Amygdala (tissue), 56 donors: ENCODE measurements around the gene NFE2L2.
"Not testable (repeated sequence)": the region's sequence is repeated elsewhere in the genome, so short reads cannot be mapped to it uniquely, and the experiment has no call there.

Source experiments
- DNase-seq, 56 donors: peaks; one replicate each; lab custom pipeline; 2025; lab: John Stamatoyannopoulos, UW

Gene NFE2L2

DNA sequence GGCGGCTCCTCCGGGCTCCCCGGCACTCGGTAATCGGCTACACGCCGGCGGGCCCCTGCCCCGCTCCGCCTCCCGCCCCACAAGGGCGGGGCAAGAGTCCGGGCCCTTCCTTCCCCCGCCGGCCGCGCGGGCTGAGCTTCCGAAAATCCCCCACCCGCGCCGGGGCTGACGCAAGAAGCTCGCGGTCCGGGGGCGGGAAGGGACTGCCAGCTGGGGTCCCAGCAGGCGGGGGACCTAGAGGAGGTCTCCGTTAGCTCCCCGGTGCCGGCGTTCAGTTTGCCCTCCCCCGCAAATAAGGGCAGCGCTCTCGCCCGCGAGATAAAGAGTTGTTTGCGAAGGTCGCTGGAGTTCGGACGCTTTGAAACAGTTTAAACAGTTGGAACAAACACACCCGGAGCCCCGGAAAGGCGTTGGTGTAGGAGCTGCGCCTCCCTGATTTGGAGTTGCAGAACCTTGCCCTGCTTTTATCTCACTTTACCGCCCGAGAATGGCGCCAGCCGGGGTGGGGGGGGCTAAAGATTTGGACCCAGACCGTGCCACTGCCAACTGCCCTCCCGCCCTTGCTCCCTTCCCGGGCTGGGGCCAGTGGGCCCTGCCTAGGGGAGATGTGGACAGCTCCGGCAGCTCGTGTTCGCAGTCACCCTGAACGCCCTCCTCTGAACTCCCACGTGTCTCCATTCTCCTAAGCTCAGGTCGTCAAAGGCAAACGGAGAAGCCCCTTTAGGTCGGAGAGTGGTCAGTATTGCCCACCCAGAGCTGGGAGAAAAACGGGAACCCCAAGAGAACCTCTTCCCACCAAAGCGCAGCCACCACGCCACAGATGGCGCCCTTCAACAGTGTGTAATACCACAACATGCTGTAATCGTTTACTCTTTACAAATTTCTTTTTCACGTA, at the start of gene NFE2L2:
TSS of gene NFE2L2 (minus strand) at position 35 of the 895 bp plus-strand sequence. CDS start 151 bp downstream, outside the sequence.
- peak; percentile 55 to 95 (median 86) for DNase-seq

DNA sequence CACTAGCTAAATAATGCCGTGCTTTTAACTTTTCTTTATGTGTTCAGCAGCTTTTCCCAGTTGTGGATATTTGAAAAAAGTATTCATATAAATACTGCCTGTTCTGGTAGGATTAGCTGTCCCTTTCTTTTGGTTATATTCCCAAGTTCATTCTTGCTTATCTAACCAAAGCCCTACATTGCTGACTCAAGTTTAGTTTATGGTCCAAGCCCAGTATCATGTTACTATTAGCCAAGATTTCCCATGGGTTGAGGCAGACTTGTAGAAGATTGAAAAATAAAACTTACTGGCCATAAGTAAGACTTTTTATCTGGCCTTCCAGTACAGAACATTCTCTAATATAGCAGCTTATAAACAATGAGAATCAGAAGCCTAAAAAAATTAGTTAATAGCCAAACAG, 49.7 kb upstream of the NFE2L2 start:
- no peak for DNase-seq

DNA sequence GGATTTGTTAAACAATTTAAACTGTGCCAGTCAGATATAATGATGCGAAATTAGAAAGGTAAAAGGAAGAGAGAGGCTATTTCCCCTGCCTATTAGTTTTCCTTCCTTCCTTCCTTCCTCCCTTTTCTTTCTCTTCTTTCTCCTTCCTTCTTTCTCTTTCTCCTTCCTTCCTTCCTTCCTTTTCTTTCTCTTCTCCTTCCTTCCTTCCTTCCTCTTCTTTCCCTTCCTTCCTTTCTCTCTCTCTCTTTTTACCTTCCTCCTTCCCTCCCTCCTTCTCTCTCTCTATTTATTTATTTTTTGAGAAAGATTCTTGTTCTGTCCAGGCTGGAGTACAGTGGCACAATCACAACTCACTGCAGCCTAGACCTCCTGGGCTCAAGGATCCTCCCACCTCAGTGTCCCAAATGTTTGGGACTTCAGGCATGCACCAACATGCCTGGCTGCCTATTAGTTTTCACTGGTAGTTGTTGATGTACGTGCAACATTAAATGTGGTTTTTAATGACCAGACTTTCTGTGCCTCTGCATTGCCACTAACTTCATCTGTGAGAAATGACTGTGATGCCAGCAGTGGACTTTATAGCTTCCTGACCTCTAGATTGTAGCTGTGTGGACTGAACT, 48.7 kb upstream of the NFE2L2 start:
- no peak for DNase-seq

DNA sequence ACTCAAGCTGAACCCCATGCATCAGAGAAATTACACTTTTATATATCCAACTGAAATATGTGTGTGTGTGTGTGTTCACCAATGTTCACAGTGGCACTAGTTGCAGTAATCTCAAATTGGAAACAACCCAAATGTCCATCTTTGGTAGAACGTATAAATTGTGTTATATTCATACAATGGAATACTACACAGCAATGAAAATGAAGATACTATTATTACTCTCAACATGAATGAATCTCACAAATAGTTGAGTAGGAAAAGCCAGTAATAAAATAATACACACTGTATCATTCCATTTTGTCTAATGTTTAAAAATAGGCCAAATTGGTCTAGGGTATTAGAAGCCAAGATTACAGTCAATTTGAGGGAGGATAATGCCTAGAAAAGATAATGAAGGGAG, 48.0 kb upstream of the NFE2L2 start:
- DNase-seq = no peak

DNA sequence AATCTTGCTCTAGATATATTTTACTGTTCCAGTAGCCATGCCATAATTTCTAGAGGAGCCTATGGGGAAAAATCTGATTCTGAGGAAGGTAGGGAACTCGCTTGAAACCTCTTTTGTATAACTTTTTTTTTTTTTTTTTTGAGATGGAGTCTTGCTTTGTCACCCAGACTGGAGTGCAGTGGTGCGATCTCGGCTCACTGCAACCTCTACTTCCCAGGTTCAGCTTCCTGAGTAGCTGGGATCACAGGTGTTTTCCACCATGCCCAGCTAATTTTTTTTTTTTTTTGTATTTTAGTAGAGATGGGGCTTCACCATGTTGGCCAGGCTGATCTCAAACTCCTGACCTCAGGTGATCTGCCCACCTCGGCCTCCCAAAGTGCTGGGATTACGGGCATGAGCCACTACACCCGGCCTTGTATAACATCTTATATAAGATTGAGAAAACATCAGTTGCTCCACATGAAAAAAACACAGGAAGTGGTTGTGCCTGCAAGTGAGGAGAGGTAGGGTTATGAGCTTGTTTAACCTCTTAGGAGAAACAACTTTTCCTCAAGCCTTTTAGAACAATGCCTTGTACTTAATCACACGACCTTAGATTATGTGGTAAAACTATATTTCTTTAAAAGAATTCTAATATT, 45.3 kb upstream of the NFE2L2 start:
- not testable (repeated sequence) for DNase-seq

DNA sequence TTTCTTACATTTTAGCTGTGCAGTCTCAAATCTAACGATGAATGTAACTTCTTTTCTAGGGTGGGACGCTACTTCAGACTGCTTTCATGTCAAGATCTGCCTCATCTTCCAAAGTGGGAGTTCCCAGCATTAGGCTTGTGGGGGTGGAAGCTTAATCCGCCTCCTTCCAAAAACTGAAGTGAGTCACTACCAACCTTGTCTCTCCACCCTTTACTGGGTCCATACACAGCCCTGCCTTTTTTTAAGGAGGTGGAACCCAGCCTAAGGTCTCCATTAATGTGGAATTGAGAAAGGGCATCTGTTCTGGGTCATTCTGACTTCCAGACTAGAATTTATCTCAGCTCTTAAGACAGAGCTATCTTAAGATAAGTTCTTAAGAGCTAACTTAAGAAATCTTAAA, 42.0 kb upstream of the NFE2L2 start:
- no peak for DNase-seq

DNA sequence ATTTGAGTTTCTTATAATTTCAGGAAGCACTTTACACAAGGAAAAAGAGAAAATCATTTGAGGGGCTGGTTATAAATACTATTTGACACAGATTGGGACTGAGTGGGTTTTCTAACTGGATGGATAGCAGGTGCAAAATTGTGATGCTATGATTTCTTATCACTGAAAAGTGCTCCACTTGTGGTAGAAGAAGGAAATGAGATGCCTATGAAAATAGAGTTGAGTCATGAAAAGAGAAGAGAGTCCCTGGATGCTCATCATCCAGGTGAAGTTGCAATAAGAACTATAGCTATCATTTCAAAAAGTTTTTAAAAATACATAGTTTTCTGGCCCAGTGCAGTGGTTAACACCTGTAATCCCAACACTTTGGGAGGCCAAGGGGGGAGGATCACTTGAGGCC, 39.4 kb upstream of the NFE2L2 start:
- no peak for DNase-seq

DNA sequence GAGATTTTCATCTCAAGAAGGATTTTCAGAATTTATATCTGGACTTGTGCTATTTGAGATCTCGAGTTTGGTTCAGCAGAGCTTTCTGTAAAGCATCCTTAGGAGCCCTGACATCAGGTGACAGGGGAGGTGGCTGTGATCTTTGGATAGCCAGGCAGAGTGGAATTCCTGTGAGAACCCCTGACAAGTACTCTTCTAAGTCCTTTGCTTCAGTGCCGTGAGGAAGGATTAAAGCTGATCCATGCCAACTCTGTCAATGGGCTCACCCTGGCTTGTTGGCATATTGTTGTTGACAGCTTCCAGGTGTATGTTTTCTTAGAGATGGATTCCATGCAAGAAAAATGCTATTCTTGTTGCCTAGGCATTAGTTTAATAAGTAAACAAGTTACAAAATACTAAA, 38.0 kb upstream of the NFE2L2 start:
- DNase-seq = no peak

DNA sequence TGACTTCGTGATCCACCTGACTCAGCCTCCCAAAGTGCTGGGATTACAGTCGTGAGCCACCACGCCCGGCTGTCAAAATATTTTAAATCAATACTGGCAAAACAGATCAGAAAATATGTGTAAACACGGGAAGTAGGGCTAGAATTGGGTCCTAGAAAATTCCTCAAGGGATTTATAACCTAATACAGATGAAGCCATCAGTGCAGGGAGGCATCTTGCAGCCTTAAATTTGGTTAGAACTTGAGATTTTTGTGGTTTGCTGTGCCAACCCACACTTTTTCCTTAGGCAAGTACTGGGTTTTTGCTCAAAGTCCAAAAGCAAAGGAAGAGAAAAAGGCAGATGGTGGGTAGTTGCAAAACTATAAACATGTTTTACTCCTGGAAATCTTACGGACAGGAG, 33.7 kb upstream of the NFE2L2 start:
- DNase-seq = no peak

DNA sequence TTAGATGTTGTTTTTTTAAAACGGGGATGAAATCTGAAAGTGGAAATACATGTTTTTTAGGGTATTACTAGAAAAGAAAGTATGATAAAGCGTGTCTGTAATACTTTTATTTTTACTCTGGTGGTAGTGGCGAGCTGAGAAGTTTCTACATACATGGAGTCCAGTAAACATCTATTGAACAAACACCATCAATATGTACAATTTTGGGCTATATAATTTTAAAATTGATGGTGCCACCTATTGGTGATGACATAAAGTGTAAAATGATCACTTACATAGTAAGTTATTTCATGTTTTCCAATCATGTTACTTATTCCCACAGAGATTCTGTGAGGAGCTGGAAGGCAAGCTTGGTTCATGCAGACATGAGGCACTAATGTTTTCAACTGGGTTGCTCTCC, 31.5 kb upstream of the NFE2L2 start:
- DNase-seq = no peak

DNA sequence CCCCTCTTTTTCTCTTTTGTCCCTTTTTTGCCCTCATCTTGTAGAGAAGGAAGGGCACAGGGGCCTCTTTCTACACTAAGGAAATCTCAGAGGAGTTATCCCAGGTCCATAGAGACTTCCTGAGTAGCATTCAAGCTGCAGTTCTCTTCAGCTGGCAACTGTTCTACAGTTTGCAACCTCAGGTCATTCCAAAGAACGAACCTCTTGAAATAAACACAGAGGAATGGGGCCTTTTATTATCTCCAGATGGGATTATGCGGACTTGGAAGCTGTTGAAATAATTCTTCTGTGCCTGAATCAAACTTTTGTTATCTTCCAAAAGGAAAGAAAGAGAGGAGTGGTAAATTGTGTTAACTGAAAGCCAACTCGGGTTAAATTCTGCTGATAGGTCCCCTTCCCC, 31.0 kb upstream of the NFE2L2 start:
- no peak for DNase-seq

DNA sequence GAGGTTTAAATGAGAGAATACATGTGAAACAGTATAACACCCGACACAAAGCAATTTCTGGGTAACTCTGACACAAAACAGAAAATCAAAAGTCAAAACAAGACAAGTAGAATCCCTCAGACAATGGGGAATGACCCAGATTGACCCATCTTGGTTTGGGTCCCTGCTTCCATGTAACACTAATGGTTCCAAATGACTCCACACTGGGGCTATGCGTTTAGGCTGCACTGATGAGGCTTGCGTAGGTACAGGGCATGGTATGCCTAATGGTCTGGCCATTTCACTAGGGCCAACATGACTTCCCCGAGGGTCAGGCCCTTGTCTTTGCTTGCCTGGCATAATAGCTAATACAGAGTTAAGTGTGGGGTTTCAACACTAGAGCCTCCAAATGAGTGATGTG, 27.2 kb upstream of the NFE2L2 start:
- DNase-seq = no peak

DNA sequence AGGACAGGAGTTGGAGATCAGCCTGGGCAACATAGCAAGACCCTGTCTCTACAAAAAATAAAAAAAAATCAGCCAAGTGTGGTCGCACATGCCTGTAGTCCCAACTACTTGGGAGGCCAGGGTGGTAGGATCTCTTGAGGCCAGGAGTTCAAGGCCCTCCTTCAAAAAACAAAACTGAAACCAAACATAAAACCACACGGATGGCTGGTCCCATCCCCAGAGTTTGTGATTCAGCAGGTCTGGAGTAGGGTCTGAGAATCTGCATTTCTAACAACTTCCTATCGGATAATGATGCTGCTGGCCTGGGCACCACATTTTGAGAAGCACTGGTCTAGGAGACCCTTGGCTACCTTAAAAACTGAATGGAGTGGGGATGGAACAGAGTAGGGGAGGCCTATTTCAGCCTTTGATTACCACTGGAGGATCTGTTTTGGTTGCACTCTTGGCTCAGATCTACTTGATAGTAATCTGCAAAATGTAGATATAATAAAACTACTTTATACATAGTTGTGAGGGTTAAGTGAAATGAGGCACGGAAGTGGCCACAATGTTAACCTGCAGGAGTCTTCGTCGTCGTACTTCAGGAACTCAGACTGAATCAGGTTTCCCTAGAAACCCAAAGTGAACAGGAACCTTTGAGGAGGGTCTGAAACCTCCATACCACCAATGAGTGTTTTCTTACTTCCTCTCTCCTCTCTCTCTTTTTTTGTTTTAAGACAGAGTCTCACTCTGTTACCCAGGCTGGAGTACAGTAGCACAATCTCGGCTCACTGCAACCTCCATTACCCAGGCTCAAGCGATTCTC, 25.5 kb upstream of the NFE2L2 start:
- DNase-seq = no peak

DNA sequence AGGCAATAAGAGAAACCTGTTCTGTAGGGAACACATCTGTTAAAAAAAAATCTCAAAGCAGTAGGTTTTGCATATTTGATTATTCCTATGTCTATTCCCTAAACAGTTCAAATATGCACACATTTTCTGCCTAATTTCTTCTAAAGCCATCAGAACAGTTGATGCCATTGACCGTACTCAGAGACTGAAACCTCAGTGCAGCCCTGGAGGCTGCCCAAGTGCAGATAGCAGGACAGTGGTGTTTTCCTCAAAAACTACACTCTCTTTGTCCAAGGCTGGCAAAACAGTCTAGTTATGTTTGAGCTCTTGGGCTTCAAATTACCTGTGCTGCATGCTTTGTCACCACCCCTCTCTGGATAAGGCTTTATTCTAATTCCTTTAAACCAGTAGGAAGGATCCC, 23.3 kb upstream of the NFE2L2 start:
- no peak for DNase-seq

DNA sequence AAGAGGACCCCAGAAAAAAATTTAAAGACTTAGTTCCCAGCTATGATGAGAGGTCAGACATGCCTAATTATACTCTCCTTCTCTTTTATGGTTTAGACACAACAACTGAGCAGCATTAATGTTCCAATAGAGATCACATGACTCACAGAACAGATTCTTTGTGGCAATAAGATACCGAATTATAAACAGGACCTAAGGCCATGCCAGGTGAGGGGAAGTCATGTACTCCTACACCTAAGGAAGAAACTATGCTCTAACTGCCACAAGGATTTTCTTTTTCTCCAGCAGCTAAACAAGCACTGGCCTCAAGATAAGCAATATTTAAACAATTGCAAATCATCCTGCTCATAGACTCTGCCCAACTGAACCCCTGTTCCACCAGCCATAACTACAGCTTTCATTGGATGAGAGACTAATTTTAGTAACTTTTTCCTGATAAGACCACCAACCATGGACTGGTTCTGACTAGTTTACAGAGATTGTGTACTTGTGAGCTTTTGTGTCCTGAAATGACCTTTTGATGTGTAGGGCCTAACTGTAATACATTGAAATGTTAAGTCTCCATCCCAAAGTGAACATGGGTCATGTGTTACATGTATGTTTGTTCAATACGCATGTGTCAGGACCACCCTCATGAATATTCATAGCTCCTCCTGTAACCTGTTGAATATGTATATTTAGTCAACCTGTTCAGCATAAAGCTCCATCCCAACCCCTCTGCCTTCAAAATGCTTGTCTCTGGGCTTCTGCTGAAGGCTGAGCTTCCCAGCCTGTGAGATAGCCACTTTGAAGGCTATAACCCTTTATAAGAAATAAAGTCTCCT, 21.6 kb upstream of the NFE2L2 start:
- DNase-seq = no peak

DNA sequence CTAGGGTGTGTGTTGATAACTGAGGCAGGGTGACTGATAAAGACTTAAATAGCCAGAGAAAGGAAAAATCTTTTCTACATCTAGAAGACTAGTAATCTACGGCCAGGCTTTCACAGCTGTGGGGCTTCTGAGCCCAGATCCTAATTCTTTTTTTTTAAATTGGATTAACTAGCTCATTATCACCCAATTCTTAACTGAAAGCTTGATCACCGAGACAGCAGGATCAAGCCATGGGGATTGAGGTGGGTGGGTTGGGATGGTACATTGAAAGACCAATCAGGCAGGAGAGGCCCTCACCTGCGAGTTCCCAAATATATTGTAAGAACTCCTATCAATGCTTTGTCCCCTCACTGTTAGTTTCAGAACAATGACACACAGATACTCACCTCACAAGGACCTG, 20.0 kb upstream of the NFE2L2 start:
- DNase-seq = no peak

DNA sequence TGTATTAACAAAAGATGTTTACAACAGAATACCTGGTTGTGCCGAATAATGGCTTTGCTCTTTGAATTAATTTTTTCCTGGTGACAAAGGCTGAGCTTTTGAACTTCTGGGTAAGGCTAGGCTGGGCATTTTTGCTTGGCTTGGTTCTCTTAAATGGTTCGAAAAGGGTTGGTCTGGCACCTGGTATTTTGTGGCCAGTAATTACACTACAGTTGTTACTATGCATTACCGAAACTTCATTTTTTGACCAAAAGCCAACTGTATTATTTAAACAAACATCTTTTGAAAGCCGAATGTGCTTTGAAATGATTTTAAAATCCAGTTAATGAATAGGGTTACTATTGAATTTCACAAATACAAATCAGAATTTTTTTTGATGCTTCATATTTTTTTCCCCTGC, 19.4 kb upstream of the NFE2L2 start:
- DNase-seq = no peak

DNA sequence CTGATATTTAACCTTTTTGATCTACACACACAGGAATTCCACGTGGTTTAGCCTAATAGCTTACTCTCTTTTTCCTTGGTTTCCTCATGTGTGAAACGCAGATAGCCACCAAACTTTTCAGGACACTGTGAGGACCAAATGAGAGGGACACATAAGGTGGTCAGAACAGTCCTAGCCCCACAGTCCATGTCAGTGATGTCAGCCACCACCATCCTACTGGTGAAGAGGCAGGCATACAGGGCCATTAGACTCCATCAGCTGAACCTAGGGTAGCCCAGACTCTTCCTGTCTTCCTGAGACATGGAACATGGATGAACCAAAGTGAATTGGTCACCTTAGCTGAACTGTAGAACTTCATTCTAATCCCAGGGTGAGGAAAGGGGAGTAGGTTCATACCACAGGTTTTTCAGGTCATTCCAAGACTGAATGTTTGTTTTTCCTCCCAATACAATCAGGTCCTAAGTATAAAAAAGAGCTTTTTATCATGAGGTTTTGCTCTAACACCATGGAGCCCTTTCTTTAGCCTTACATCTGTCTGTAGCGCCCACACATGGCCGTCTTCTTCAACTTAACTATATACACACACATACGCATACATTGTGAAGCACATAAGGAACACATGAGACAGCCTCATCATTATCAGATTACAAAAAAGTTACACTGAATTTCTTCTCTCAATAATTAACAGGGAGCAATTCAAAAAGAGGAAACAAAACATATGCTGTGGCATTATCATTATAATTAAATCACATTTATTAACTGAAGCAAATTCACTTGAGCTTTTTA, 18.5 kb upstream of the NFE2L2 start:
- no peak for DNase-seq

DNA sequence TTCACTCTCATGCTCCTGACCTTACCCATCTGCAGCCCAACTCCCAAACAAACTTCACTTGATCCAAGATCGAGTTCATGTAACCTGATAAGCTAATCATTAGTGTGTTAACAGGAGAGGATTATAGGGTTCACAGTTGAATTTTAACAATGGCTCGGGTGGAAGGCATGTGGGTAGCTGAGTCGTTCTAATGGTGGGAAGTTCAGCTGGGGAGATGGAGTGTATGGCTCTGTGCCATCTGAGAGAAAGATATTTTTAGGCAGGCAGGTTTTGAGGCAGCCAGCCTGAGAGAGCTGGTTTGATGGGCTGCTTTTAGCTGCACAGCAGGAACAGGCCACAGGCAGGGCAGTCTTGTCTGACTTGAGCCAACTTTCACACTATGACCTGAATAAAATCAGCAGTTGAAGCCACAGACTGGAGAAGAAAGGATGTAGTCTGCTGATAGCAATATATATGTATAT, 17.7 kb upstream of the NFE2L2 start:
- DNase-seq = peak in 3 of 56 donors; percentile 2 to 10 (median 3)
